Gastrocnemius medialis (tissue), 4 donors: ENCODE measurements around the gene ATG2A. TPM values are rescaled to one million over a fixed set of nuclear protein-coding genes. Genes with fewer than 3 reads are reported as not detected.
A peak's percentile ranks its signal among the peaks of the same experiment; 100 is the strongest.

Experiments used
- ATAC-seq, 2 donors: fragments of 150-250 bp; one replicate each; pipeline ENCODE4 v1.9.1; 2016
- DNase-seq, 2 donors: peaks; one replicate each; pipeline ENCODE4 v3.0.0-alpha.2; 2019
- H3K27ac ChIP-seq, 4 donors: fragments of 200-600 bp; sonication (generic); 1 replicate in 1 of 4; 2 replicates in 3 of 4; pipeline ENCODE4 v1.5.1; 2016 to 2018; ENCODE audit warnings: mild to moderate bottlenecking in 2 of 4, moderate library complexity in 1 of 4
- H3K27me3 ChIP-seq, 3 donors: fragments of 200-600 bp; sonication (generic) in 2 of 3; 1 replicate in 1 of 3; 2 replicates in 2 of 3; pipeline versions ENCODE4 v1.5.1 to v1.6.0; 2016 to 2019; ENCODE audit warnings: mild to moderate bottlenecking in 1 of 3, moderate library complexity in 1 of 3
- H3K36me3 ChIP-seq, 2 donors: fragments of 200-600 bp; sonication (generic) in 1 of 2; one replicate each; pipeline ENCODE4 v1.5.1; 2017 to 2018
- H3K4me1 ChIP-seq, 2 donors: fragments of 200-600 bp; sonication (generic) in 1 of 2; one replicate each; pipeline ENCODE4 v1.5.1; 2016 to 2017; ENCODE audit warnings: mild to moderate bottlenecking in 2 of 2
- H3K4me3 ChIP-seq, 4 donors: fragments of 200-600 bp; sonication (generic) in 3 of 4; 1 replicate in 1 of 4; 2 replicates in 3 of 4; pipeline ENCODE4 v1.5.1; 2016 to 2019; ENCODE audit warnings: mild to moderate bottlenecking in 2 of 4
- H3K9me3 ChIP-seq, 3 donors: fragments of 200-600 bp; sonication (generic) in 2 of 3; 1 replicate in 1 of 3; 2 replicates in 2 of 3; pipeline ENCODE4 v1.5.1; 2016 to 2019
- POLR2A ChIP-seq, 2 donors: fragments of 450-650 bp; IDR thresholded peaks; one replicate each; pipeline ENCODE4 v1.6.1; 2017; ENCODE audit warnings: antibody characterized with exemption in 2 of 2, mild to moderate bottlenecking in 2 of 2, moderate library complexity in 2 of 2
- in situ Hi-C, 4 donors: fragments of 200-750 bp; cut with MboI; loops; one replicate each; pipeline versions ENCODE4 v1.15.0 to v1.8.0; 2017; ENCODE audit warnings: low sequenced_read_pairs in 4 of 4
- intact Hi-C: fragments of 100-400 bp; cut with DNase I; formaldehyde crosslinking; loops from one replicate; pipeline ENCODE4 v1.15.1; 2023; ENCODE audit warnings: low total_unique reads
- total RNA-seq, 4 donors: library from RNA; depleted of rRNA; stranded (reverse); fragments of >200 nt; gene quantifications; one replicate each; pipeline versions ENCODE4 v1.1.0 to v1.2.3, GENCODE V29; 2016
- TF ChIP-seq, protein P1 (sequence below), 5 experiments: fragments of 450-650 bp in 3 of 5; fragments of 200-600 bp in 2 of 5; sonication (generic) in 2 of 5; IDR thresholded peaks in 4 of 5; conservative IDR thresholded peaks in 1 of 5; 1 replicate in 4 of 5; 2 replicates in 1 of 5; pipeline ENCODE4 v1.5.1; 2016 to 2019; ENCODE audit warnings: antibody characterized with exemption in 5 of 5, mild to moderate bottlenecking in 3 of 5, moderate library complexity in 3 of 5

Gene ATG2A
- total RNA-seq, 4 donors from 2014 or later, result 10.7 to 97.5 (median 37.9) TPM

DNA sequence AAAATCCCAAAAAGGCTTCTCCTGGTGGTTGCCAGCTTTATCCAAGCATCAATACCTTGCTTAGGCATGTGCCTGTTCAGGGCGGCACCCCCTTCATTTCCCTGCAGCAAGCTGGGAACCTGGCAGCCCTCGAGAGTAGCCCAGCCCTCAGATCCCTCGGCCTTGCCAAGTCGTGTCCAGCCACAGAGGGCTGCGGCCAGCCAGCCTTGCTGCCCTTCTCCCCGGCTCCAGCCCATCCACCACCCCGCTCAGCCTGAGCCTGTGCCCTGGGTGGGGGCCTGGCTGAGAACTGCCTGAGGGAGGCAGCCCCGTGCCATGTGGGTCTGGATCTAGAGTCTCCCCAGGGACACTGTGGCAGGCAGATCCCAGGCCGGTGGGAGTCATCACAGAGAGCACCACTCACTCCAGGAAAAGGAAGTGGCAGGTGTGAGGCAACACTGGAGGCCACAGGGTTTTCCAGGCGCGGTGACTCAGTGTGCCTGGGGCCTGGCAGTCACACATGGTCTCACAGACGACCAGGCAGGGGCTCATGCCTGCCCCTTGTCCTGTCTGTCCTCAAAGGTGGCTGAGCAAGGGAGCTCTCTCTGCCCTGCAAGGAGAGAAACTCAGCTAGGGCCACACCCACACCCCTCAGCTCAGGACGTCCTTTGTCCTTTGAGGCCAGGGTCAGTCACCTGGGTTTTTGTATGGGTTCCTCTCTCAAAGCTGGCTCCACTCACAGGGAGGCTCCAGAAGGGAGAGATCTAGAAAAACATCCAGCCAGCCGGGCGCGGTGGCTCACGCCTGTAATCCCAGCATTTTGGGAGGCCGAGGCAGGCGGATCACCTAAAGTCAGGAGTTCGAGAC, 60.4 kb downstream of the ATG2A start:
- Histone ChIP-seq H3K36me3 (no peaks in the 10 kb centered on the region), H3K4me1 (peaks cover 86 to 87% of the 10 kb centered on the region in 2 donors), H3K27me3 (no peaks in the 10 kb centered on the region), H3K4me3 (no peak overlapping the region), H3K27ac (peak overlapping the region; percentile 90 to 94 (median 92)), H3K9me3 (no peaks in the 10 kb centered on the region)
- in situ Hi-C loops (no loop called here), intact Hi-C loops (loop anchor here (1.0 to 10.0 kb wide), 3 partner anchors 22 to 721 kb away; partner anchors contain the start of genes EHBP1L1, EHD1, TM7SF2 and ZNHIT2)
- ATAC-seq, result peak; percentile 67 to 72
- TF ChIP-seq POLR2A (IDR thresholded peaks at IDR 0.05), result peak; percentile 71 to 78
- TF ChIP-seq, protein P1, sequence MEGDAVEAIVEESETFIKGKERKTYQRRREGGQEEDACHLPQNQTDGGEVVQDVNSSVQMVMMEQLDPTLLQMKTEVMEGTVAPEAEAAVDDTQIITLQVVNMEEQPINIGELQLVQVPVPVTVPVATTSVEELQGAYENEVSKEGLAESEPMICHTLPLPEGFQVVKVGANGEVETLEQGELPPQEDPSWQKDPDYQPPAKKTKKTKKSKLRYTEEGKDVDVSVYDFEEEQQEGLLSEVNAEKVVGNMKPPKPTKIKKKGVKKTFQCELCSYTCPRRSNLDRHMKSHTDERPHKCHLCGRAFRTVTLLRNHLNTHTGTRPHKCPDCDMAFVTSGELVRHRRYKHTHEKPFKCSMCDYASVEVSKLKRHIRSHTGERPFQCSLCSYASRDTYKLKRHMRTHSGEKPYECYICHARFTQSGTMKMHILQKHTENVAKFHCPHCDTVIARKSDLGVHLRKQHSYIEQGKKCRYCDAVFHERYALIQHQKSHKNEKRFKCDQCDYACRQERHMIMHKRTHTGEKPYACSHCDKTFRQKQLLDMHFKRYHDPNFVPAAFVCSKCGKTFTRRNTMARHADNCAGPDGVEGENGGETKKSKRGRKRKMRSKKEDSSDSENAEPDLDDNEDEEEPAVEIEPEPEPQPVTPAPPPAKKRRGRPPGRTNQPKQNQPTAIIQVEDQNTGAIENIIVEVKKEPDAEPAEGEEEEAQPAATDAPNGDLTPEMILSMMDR (IDR thresholded peaks at IDR 0.05 in 4 of 5, conservative IDR thresholded peaks at IDR 0.05 in 1 of 5), result no peak
- peak; percentile 89 to 96 for DNase-seq

DNA sequence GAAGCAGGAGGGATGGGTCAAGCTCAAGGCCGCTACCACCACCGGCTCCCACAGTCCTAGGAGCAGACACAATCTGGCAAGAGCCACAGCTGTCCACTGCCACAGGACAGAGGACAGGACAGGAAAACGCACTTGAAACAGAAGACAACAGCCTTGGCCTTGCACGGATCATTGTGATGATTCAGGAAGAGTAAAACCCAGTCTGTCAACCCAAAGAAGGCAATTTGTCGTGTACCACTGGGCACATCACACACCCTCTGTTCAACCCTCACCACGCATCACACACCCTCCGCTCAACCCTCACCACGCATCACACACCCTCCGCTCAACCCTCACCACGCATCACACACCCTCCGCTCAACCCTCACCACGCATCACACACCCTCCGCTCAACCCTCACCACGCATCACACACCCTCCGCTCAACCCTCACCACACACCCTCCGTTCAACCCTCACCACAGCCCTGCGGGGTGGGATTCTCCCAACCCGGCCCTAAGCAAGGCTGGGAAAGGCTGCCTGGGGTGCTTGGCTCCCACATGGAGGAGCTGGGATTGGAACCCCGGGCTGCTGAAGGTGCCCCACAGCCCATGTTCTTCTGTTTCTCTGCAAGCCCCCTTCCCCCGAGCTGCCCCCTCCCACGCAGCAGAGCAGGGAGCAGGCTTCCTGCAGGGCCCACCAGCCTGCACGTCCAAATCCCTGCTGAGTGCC, 61.3 kb downstream of the ATG2A start:
- no peak overlapping the region for H3K4me3 ChIP-seq
- H3K27me3 ChIP-seq, result no peaks in the 10 kb centered on the region
- ATAC-seq (no peak), DNase-seq (peak in 1 of 2 donors; percentile 32)
- peaks cover 86 to 93% of the 10 kb centered on the region in 2 donors for H3K4me1 ChIP-seq
- intact Hi-C loops, result loop anchor here (1.0 to 10.0 kb wide), 4 partner anchors 23 to 722 kb away; partner anchors contain the start of genes EHBP1L1, EHD1, PPP2R5B and TM7SF2
- no peaks in the 10 kb centered on the region for H3K36me3 ChIP-seq
- H3K27ac ChIP-seq, result peak overlapping the region; percentile 90 to 94 (median 92)
- TF ChIP-seq, protein P1 (IDR thresholded peaks at IDR 0.05 in 4 of 5, conservative IDR thresholded peaks at IDR 0.05 in 1 of 5), result no peak
- no peak for TF ChIP-seq POLR2A (IDR thresholded peaks at IDR 0.05)
- no peaks in the 10 kb centered on the region for H3K9me3 ChIP-seq
- in situ Hi-C loops, result no loop called here

DNA sequence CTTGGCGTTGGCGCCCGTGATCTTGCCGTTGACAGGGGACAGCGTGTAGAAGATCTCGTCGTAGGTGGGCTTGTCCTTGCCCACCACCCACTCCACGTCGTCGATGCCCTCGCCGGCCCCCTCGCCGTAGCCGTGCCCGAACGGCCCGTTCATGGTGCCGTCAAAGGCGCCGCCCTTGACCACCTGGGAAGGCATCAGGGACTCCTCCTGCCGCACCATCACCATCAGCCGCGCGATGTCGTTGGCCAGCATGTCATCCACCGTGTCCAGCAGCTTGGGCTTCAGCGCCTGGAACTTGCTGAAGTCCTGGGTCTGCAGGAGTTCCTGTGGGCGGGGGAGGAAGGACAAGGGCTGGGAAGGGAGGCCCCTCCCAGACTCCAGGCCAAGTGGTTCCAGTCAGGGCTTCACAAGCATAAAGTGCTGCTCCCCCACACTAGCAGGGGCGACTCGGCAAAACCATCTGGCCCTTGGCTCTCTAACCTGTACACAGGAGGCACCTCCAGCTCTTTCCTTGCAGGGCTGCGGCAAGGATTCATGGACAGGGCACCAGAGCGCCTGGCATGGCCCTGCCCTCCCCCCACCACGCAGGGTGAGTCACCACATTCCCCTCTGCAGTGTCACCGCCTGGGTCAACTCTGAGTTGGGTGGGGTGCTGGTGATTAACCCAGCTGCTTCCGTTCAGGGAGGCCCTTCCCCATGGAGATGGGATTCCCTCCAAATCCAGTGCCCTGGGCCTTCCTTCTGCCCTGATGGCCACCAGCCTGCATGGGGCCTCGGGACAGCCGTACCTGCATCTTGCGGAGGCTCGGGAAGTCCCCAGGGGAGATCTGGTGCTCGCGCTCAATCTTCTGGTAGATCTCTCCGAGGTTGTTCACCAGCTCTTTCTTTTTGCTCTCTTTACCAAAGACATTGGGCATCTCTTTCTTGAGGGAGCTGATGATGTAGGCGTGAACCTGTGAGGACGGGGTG, 62.2 kb downstream of the ATG2A start:
- Histone ChIP-seq H3K36me3 (no peaks in the 10 kb centered on the region), H3K4me1 (peaks cover 86 to 96% of the 10 kb centered on the region in 2 donors), H3K4me3 (peak overlapping the region in 2 of 4 donors; percentile 7 to 19), H3K27ac (peak overlapping the region; percentile 90 to 94 (median 92)), H3K27me3 (no peaks in the 10 kb centered on the region), H3K9me3 (no peaks in the 10 kb centered on the region)
- intact Hi-C loops (loop anchor here (2.0 to 10.0 kb wide), 3 partner anchors 70 to 722 kb away; partner anchors contain the start of genes EHBP1L1, PPP2R5B, TM7SF2 and ZNHIT2), in situ Hi-C loops (no loop called here)
- TF ChIP-seq, protein P1 (IDR thresholded peaks at IDR 0.05 in 4 of 5, conservative IDR thresholded peaks at IDR 0.05 in 1 of 5), result no peak
- TF ChIP-seq POLR2A (IDR thresholded peaks at IDR 0.05), result peak in 1 of 2 donors; percentile 14
- DNase-seq, result peak; percentile 72 to 94
- peak; percentile 49 to 53 for ATAC-seq

DNA sequence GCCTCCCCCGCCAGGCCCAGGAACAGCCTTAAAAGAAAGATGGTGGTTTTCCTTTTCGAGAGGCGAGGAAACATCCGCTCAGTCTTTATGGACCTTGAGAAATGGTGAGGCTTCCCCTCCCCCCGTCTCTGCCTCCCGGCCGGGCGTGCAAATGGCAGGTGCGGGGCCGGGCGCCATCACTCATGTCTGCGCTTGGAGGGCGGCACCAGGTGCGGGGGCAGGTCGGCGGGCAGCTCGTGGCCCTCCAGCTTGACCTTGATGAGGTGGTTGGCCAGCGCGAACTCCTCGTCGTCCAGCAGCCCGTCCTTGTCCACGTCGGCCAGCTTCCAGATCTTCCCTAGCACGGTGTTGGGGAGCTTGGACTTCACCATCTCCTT, 62.9 kb downstream of the ATG2A start:
- intact Hi-C loops, result loop anchor here (2.0 to 10.0 kb wide), 2 partner anchors 71 to 261 kb away; partner anchors contain the start of genes PPP2R5B, TM7SF2 and ZNHIT2
- H3K4me1 ChIP-seq, result peaks cover 86 to 92% of the 10 kb centered on the region in 2 donors
- no peaks in the 10 kb centered on the region for H3K36me3 ChIP-seq
- no peak for TF ChIP-seq POLR2A (IDR thresholded peaks at IDR 0.05)
- TF ChIP-seq, protein P1 (IDR thresholded peaks at IDR 0.05 in 4 of 5, conservative IDR thresholded peaks at IDR 0.05 in 1 of 5), result no peak
- H3K9me3 ChIP-seq, result no peaks in the 10 kb centered on the region
- peak overlapping the region in 1 of 4 donors; percentile 19 for H3K4me3 ChIP-seq
- in situ Hi-C loops, result no loop called here
- H3K27me3 ChIP-seq, result no peaks in the 10 kb centered on the region
- DNase-seq (peak in 1 of 2 donors; percentile 33), ATAC-seq (no peak)
- peak overlapping the region; percentile 90 to 94 (median 92) for H3K27ac ChIP-seq
